ENCODE data around the gene SCTR. TPM values are rescaled to one million over a fixed set of nuclear protein-coding genes. Genes with fewer than 3 reads are reported as not detected.

The SCTR gene
- total and polyA plus RNA-seq, 12 donors = 0.33 to 8.3 (median 0.46) TPM; not detected in 5

DNA sequence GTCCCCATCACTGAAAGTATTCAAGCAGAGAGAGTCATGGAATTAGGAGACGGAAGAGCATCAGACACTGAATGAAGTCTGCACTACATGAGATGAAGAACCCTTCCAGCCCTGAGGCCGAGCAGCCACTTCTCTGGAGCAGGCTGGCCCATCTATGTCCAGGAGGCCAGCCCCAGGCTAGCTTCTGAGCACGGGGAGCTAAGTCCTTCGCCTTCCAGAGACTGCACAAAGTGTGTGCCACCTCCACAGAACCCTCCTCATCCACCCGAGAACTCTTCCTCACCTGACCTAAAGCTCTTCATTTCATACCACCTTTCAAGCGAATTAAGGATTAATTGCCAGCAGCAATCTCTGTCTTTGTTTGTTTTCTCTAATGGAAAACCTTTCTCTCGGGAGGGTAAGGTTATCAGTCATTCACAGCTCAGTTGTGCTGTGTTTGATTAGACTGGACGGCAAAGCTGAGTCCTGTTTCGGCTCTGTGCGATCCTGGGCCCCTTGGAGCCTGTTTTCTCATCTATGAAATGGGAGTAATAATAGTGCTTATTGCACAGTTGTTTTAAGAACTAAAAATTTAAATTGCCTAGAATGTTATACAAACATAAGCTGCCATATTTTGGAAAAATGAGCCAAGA is 38.0 kb downstream of the SCTR start:
- DNase-seq = peak in 2 of 7 donors; percentile 8 to 41
- intact Hi-C loops (cut with DNase I) = no loop called here
- H3K9me3 ChIP-seq (replicated peaks in 1 of 3) = no peaks in the 10 kb centered on the region
- no peak overlapping the region for H3K4me3 ChIP-seq
- WGBS, 4 donors = 91 to 95% (median 93%) methylated on average over 9 to 10 of the region's 10 CpGs
- no peak for TF ChIP-seq POLR2A (IDR thresholded peaks at IDR 0.05)
- TF ChIP-seq, protein P1, sequence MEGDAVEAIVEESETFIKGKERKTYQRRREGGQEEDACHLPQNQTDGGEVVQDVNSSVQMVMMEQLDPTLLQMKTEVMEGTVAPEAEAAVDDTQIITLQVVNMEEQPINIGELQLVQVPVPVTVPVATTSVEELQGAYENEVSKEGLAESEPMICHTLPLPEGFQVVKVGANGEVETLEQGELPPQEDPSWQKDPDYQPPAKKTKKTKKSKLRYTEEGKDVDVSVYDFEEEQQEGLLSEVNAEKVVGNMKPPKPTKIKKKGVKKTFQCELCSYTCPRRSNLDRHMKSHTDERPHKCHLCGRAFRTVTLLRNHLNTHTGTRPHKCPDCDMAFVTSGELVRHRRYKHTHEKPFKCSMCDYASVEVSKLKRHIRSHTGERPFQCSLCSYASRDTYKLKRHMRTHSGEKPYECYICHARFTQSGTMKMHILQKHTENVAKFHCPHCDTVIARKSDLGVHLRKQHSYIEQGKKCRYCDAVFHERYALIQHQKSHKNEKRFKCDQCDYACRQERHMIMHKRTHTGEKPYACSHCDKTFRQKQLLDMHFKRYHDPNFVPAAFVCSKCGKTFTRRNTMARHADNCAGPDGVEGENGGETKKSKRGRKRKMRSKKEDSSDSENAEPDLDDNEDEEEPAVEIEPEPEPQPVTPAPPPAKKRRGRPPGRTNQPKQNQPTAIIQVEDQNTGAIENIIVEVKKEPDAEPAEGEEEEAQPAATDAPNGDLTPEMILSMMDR (IDR thresholded peaks at IDR 0.05) = no peak
- no peaks in the 10 kb centered on the region for H3K27me3 ChIP-seq
- no peaks in the 10 kb centered on the region for H3K36me3 ChIP-seq (replicated peaks in 1 of 2)
- H3K4me1 ChIP-seq (replicated peaks in 1 of 2) = peaks cover 12 to 32% of the 10 kb centered on the region in 2 donors
- peak overlapping the region in 2 of 5 donors; percentile 43 to 61 for H3K27ac ChIP-seq

DNA sequence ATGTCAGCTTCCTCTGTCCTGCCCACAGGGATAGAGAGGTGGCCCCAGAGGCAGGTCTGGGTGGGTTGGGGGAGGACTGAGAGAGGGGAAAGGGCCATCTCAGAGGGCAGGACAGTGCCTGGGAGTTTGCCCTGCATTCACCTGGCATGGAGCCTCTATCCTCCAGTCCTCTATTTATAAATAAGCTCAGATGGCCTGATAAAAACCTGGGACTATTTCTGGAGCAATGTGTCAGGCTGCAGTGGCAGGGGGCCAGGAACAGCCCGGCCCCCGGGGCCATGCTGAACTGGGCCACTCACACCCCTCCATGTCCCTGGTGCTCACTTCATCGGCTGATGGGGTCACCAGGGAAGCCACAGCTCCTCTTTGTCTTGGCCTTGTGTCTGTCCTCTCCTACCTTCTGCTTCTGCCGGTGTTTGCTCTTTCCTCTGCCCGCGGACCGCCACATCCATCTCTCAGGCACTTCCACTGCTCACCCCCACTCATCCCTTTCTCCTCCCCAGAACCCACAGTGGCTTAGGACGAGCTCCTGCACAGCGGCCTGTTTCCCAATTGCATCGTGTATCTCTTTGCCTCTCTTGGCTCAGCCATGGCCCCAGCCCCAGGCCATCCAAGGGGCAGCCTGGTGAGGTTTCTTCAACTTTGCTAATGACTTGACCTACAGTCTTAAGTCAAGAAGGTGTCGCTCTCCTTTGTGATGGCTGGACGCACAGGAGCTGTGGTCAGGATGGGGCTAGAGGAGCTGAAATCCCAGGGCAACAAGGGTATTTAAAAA is 38.8 kb downstream of the SCTR start:
- DNase-seq = peak; percentile 35 to 74 (median 61)
- peak overlapping the region in 1 of 5 donors; percentile 38 for H3K27ac ChIP-seq
- 59 to 81% (median 67%) methylated on average over 10 to 12 of the region's 12 CpGs for WGBS, 4 donors
- no peaks in the 10 kb centered on the region for H3K27me3 ChIP-seq
- peaks cover 12 to 32% of the 10 kb centered on the region in 2 donors for H3K4me1 ChIP-seq (replicated peaks in 1 of 2)
- H3K36me3 ChIP-seq (replicated peaks in 1 of 2) = no peaks in the 10 kb centered on the region
- intact Hi-C loops (cut with DNase I) = no loop called here
- TF ChIP-seq POLR2A (IDR thresholded peaks at IDR 0.05) = no peak
- TF ChIP-seq, protein P1 (IDR thresholded peaks at IDR 0.05) = no peak
- H3K9me3 ChIP-seq (replicated peaks in 1 of 3) = no peaks in the 10 kb centered on the region
- H3K4me3 ChIP-seq = no peak overlapping the region

DNA sequence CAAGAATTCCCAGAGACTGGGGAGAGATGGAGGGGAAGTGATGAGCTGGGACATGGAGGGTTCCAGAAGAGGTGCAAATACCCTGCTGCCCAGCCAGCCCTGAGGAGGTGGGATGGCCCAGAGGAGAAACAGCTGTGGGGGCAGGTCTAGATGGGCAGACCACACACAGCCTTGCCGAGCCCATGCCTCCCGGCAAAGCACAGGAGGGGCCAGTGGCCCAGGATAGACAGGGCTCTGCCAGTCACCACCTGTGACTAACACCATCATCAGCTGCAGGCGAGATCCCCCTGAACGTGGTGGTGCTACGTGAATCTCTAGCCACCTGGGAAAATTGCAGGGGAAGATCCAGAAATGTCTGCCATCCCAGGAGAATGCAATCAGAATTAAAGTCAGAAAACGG is 39.4 kb downstream of the SCTR start:
- Histone ChIP-seq H3K4me1 (replicated peaks in 1 of 2) (peaks cover 12 to 32% of the 10 kb centered on the region in 2 donors), H3K36me3 (replicated peaks in 1 of 2) (no peaks in the 10 kb centered on the region), H3K27ac (no peak overlapping the region), H3K9me3 (replicated peaks in 1 of 3) (no peaks in the 10 kb centered on the region), H3K27me3 (no peaks in the 10 kb centered on the region), H3K4me3 (no peak overlapping the region)
- 53 to 75% (median 71%) methylated on average over 4 to 6 of the region's 6 CpGs for WGBS, 4 donors
- intact Hi-C loops (cut with DNase I) = no loop called here
- DNase-seq = peak in 2 of 7 donors; percentile 14 to 48
- no peak for TF ChIP-seq POLR2A (IDR thresholded peaks at IDR 0.05)
- TF ChIP-seq, protein P1 (IDR thresholded peaks at IDR 0.05) = no peak

DNA sequence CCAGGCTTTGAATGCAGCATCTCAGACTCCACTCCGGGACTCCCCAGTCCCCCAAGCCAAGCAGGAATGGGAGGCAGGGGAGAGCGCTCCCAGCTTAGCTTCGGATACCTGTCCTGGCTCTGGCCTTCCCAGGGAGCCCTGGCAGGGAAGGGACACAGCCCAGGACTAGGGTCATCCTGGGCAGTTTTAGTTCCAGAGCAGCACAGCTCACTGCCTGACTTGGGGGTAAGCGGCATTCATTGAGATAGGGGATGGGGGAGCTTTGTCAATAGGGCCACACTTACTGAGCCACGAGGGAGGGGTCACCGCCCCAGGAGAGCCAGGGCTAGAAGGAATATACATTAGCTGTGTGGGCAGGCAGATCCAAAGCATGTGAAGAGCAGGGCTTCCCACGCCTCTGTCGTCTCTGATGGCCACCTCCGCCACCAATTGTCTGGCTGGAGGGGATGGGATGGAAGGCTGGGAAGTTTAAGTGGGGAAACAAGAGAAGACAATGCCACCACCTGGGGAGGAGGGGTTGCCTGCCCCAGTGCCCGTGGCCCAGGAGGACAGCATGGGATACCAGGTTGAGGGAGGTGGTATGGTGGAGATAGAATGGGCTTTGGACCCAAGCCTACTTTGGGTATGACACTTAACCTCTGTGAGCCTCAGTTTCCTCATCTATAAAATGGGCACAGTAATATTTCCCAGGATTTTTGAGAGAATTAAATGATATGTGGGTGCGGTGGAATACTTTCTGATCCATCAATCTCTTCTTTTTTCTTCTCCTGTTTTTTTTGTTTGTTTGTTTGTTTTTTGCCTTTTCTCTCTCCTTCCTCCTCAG is 40.2 kb downstream of the SCTR start:
- 90 to 93% (median 91%) methylated on average over 8 to 11 of the region's 11 CpGs for WGBS, 4 donors
- Histone ChIP-seq H3K36me3 (replicated peaks in 1 of 2) (no peaks in the 10 kb centered on the region), H3K4me1 (replicated peaks in 1 of 2) (peaks cover 12 to 32% of the 10 kb centered on the region in 2 donors), H3K27ac (no peak overlapping the region), H3K4me3 (no peak overlapping the region), H3K9me3 (replicated peaks in 1 of 3) (no peaks in the 10 kb centered on the region), H3K27me3 (no peaks in the 10 kb centered on the region)
- peak in 1 of 7 donors; percentile 13 for DNase-seq
- no peak for TF ChIP-seq POLR2A (IDR thresholded peaks at IDR 0.05)
- TF ChIP-seq, protein P1 (IDR thresholded peaks at IDR 0.05) = no peak
- intact Hi-C loops (cut with DNase I) = no loop called here

All from adrenal gland (tissue), 12 donors.